Esophagus squamous epithelium (tissue), 5 donors: ENCODE data around the gene THSD7A. TPM values are rescaled to one million over a fixed set of nuclear protein-coding genes. Genes with fewer than 3 reads are reported as not detected.

Source experiments
- DNase-seq: peaks from one replicate; lab custom pipeline; 2025; lab: John Stamatoyannopoulos, UW
- H3K27ac ChIP-seq, 4 donors: fragments of 200-600 bp; sonication (generic); one replicate each; pipeline ENCODE4 v1.5.1; 2016 to 2019; ENCODE audit warnings: mild to moderate bottlenecking in 1 of 4
- H3K27me3 ChIP-seq, 4 donors: fragments of 200-600 bp; sonication (generic); 1 replicate in 3 of 4; 2 replicates in 1 of 4; pipeline versions ENCODE4 v1.5.1 to v1.6.0; 2017 to 2021; ENCODE audit warnings: antibody characterized with exemption in 1 of 4
- H3K36me3 ChIP-seq, 3 donors: fragments of 200-600 bp; sonication (generic); one replicate each; pipeline ENCODE4 v1.5.1; 2016 to 2019
- H3K4me1 ChIP-seq, 3 donors: fragments of 200-600 bp; sonication (generic); one replicate each; pipeline ENCODE4 v1.5.1; 2017 to 2019
- H3K4me3 ChIP-seq, 4 donors: fragments of 200-600 bp; sonication (generic); 1 replicate in 3 of 4; 2 replicates in 1 of 4; pipeline ENCODE4 v1.5.1; 2016 to 2019; ENCODE audit warnings: mild to moderate bottlenecking in 2 of 4, moderate library complexity in 1 of 4
- H3K9me3 ChIP-seq, 3 donors: fragments of 200-600 bp; sonication (generic); one replicate each; pipeline ENCODE4 v1.5.1; 2016 to 2019
- POLR2A ChIP-seq, 4 donors: fragments of 450-650 bp; IDR thresholded peaks; one replicate each; pipeline ENCODE4 v1.6.1; 2017; ENCODE audit warnings: antibody characterized with exemption in 4 of 4, mild to moderate bottlenecking in 4 of 4, moderate library complexity in 3 of 4
- WGBS, 2 donors: methylation state at CpG; one replicate each; pipeline ENCODE4 v1.1.5; 2018; 5-methylcytosine and 5-hydroxymethylcytosine counted together
- intact Hi-C: fragments of 100-400 bp; cut with DNase I; formaldehyde crosslinking; loops from one replicate; pipeline ENCODE4 v1.15.0; 2022
- total RNA-seq, 4 donors: library from RNA; depleted of rRNA; stranded (reverse); fragments of >200 nt; gene quantifications; one replicate each; pipeline ENCODE4 v1.1.0, GENCODE V29; 2016
- TF ChIP-seq, protein P1 (sequence below), 6 experiments: fragments of 450-650 bp in 4 of 6; fragments of 200-600 bp in 2 of 6; sonication (generic) in 2 of 6; IDR thresholded peaks; one replicate each; pipeline ENCODE4 v1.5.1; 2016 to 2019; ENCODE audit warnings: antibody characterized with exemption in 6 of 6, mild to moderate bottlenecking in 4 of 6, moderate library complexity in 4 of 6
- donor health status: DM: yes; HTN: yes; CAD: no.

Gene THSD7A
- total RNA-seq, 4 donors from 2014 or later, result 0.57 to 2.5 (median 1.4) TPM; not detected in 1

DNA sequence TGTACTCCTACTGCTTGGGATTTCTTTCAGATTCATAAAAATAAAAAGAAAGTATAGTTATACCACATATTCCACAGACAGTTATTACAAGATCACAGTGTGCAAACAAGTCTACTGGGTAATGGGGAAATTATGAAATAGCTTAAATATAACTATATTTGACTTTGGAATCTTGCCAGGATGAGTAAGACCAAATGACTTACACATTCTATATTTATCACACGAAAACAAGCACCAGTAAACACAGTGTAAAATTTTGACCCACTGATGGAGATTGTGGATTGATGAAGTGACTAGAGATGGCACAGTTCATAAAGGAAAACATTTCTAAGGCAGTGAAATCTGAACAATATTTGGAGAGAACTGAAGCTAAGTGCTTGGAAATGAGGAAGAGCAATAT lies 339.7 kb downstream of the THSD7A start:
- Histone ChIP-seq H3K9me3 (no peaks in the 10 kb centered on the region), H3K27ac (no peak overlapping the region), H3K4me3 (no peak overlapping the region), H3K27me3 (no peaks in the 10 kb centered on the region), H3K4me1 (no peaks in the 10 kb centered on the region), H3K36me3 (no peaks in the 10 kb centered on the region)
- intact Hi-C loops, result no loop called here
- no peak for DNase-seq
- 20 to 23% methylated on average over 1 of the region's 1 CpG for WGBS, 2 donors
- TF ChIP-seq POLR2A (IDR thresholded peaks at IDR 0.05), result no peak
- TF ChIP-seq, protein P1, sequence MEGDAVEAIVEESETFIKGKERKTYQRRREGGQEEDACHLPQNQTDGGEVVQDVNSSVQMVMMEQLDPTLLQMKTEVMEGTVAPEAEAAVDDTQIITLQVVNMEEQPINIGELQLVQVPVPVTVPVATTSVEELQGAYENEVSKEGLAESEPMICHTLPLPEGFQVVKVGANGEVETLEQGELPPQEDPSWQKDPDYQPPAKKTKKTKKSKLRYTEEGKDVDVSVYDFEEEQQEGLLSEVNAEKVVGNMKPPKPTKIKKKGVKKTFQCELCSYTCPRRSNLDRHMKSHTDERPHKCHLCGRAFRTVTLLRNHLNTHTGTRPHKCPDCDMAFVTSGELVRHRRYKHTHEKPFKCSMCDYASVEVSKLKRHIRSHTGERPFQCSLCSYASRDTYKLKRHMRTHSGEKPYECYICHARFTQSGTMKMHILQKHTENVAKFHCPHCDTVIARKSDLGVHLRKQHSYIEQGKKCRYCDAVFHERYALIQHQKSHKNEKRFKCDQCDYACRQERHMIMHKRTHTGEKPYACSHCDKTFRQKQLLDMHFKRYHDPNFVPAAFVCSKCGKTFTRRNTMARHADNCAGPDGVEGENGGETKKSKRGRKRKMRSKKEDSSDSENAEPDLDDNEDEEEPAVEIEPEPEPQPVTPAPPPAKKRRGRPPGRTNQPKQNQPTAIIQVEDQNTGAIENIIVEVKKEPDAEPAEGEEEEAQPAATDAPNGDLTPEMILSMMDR (IDR thresholded peaks at IDR 0.05), result no peak

DNA sequence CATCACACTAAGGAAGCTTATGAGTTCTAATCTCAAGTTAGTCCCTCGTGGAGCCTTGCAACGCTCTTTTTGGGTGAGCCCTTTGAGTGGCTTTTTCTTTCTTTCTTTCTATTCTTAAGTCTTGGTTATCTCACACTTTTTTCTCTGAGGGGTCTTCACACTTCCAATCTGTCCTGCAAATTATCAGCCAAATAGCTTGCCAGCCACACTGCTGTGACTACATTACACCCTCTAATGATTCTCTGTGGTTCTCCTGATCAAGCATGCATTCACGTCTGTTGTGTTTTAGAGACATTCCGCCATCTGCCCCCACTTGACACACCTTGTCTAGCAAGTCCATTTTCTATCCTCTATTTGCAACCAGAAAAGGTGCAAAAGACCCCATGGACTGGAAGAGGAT lies 340.2 kb downstream of the THSD7A start:
- no peak for TF ChIP-seq POLR2A (IDR thresholded peaks at IDR 0.05)
- TF ChIP-seq, protein P1 (IDR thresholded peaks at IDR 0.05), result no peak
- no peaks in the 10 kb centered on the region for H3K9me3 ChIP-seq

DNA sequence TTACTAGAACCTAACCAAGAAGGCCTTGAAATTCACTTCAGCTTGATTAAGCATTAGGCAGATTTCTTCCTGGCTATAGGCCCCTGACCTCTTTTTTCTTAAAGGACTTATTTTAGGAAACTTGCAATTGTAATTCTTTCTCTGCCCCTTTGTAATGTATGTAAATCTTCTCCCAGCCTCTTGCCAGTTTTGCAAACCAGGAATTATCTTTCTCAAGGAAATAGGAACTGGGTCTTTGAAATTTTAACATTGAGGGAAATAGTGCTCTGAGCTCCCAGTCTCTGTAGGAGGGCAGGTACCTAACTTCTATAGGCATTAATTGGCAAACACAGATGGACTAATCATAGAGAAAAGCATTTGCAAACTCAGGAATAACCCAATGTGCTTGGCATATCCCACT lies 342.7 kb downstream of the THSD7A start:
- Histone ChIP-seq H3K27ac (no peak overlapping the region), H3K9me3 (no peaks in the 10 kb centered on the region), H3K4me1 (no peaks in the 10 kb centered on the region), H3K4me3 (no peak overlapping the region), H3K27me3 (no peaks in the 10 kb centered on the region), H3K36me3 (no peaks in the 10 kb centered on the region)
- intact Hi-C loops, result no loop called here
- TF ChIP-seq, protein P1 (IDR thresholded peaks at IDR 0.05), result no peak
- TF ChIP-seq POLR2A (IDR thresholded peaks at IDR 0.05), result no peak
- DNase-seq, result no peak

More for the DNA sequence above, 340.2 kb downstream of the THSD7A start:
- Histone ChIP-seq H3K27me3 (no peaks in the 10 kb centered on the region), H3K4me3 (no peak overlapping the region), H3K27ac (no peak overlapping the region), H3K4me1 (no peaks in the 10 kb centered on the region), H3K36me3 (no peaks in the 10 kb centered on the region)
- no peak for DNase-seq
- intact Hi-C loops, result no loop called here
- WGBS, 2 donors, result 66 to 73% methylated on average over 4 of the region's 4 CpGs

DNA sequence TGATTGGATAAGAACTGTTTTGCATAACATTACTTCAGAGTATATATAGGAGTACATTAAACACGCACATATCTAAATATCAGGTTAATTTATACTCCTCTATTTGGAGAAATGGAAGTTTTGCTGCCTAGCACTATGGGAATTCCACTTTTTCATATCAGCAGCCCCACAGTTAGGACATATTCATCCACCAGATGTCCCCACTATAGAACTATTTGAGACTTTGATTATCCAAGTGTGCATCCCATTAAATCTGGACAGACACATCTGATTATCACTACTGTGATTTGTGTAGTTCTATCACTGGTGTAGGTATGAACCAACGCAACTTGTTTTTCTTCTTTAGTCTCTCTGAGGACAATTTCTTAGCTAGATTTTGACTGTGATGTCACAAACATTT lies 345.7 kb downstream of the THSD7A start:
- no peak overlapping the region for H3K27ac ChIP-seq
- no peak for DNase-seq
- no peak overlapping the region for H3K4me3 ChIP-seq
- TF ChIP-seq, protein P1 (IDR thresholded peaks at IDR 0.05), result no peak
- TF ChIP-seq POLR2A (IDR thresholded peaks at IDR 0.05), result no peak
- no peaks in the 10 kb centered on the region for H3K9me3 ChIP-seq
- 43 to 73% methylated on average over 2 of the region's 2 CpGs for WGBS, 2 donors
- H3K36me3 ChIP-seq, result no peaks in the 10 kb centered on the region
- no peaks in the 10 kb centered on the region for H3K4me1 ChIP-seq
- H3K27me3 ChIP-seq, result no peaks in the 10 kb centered on the region
- intact Hi-C loops, result no loop called here

DNA sequence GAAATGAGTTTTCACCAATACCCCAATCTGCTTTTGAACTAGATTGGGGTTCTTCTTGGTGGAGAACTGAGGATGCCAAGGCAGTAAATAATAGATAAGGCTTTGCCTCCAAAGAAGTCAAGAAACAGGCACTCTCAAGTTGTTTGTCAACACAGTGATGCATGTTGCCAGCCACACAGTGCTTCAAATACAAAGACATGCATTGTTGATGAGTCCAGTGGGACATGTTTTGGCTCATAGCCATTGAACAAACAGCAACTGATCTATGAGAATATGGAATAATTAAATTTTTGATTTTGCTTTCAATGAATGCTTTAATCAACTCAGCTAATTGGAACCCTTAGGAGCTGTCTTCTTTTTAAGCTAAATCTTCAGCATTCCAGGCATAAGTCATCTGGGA lies 346.4 kb downstream of the THSD7A start:
- no peak for DNase-seq
- Histone ChIP-seq H3K36me3 (no peaks in the 10 kb centered on the region), H3K27ac (no peak overlapping the region), H3K4me1 (no peaks in the 10 kb centered on the region), H3K4me3 (no peak overlapping the region), H3K27me3 (no peaks in the 10 kb centered on the region), H3K9me3 (no peaks in the 10 kb centered on the region)
- no peak for TF ChIP-seq POLR2A (IDR thresholded peaks at IDR 0.05)
- TF ChIP-seq, protein P1 (IDR thresholded peaks at IDR 0.05), result no peak
- intact Hi-C loops, result no loop called here
